Measurements from ENCODE around the gene FNBP1.

DNA sequence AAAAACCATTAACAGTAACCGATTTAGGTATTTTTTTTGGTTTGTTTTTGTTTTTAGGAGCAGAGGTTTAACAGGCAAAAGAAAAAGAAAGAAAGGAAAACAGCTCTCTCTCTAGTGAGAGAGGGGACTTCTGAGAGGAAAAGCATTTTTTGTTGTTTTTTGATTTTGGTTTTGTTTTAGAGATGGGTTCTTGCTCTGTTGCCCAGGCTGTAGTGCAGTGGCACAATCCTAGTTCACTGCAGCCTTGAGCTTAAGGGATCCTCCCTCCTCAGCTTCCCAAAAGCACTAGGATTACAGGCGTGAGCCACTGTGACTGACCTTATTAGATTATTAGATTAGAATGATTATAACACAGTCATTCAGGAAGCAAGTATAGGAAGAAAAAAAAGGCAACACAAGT is 197.6 kb downstream of the FNBP1 start:
- TF ChIP-seq EP300 (IDR thresholded peaks at IDR 0.05; ENCODE audit: borderline replicate concordance in 1 of 2, low read depth in 1 of 2, low read length in 1 of 2) (no peak), EZH2phosphoT487 (IDR thresholded peaks at IDR 0.05; ENCODE audit: borderline replicate concordance, low read depth) (no peak), USF2 (IDR thresholded peaks at IDR 0.05; ENCODE audit: borderline replicate concordance, low read depth, low read length) (no peak), FOXM1 (IDR thresholded peaks at IDR 0.05; ENCODE audit: low read depth) (no peak), GABPA (IDR thresholded peaks at IDR 0.05; ENCODE audit: low read depth) (no peak), POLR2AphosphoS5 (IDR thresholded peaks at IDR 0.05; ENCODE audit: low read depth, low read length) (no peak), TAF1 (IDR thresholded peaks at IDR 0.05; ENCODE audit: borderline replicate concordance, low read depth, low read length) (no peak), MEF2A (IDR thresholded peaks at IDR 0.05; ENCODE audit: borderline replicate concordance, low read depth) (no peak), JUND (IDR thresholded peaks at IDR 0.05) (no peak)
- TF ChIP-seq, protein P1, sequence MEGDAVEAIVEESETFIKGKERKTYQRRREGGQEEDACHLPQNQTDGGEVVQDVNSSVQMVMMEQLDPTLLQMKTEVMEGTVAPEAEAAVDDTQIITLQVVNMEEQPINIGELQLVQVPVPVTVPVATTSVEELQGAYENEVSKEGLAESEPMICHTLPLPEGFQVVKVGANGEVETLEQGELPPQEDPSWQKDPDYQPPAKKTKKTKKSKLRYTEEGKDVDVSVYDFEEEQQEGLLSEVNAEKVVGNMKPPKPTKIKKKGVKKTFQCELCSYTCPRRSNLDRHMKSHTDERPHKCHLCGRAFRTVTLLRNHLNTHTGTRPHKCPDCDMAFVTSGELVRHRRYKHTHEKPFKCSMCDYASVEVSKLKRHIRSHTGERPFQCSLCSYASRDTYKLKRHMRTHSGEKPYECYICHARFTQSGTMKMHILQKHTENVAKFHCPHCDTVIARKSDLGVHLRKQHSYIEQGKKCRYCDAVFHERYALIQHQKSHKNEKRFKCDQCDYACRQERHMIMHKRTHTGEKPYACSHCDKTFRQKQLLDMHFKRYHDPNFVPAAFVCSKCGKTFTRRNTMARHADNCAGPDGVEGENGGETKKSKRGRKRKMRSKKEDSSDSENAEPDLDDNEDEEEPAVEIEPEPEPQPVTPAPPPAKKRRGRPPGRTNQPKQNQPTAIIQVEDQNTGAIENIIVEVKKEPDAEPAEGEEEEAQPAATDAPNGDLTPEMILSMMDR (IDR thresholded peaks at IDR 0.05) = no peak
- TF ChIP-seq, protein P2, sequence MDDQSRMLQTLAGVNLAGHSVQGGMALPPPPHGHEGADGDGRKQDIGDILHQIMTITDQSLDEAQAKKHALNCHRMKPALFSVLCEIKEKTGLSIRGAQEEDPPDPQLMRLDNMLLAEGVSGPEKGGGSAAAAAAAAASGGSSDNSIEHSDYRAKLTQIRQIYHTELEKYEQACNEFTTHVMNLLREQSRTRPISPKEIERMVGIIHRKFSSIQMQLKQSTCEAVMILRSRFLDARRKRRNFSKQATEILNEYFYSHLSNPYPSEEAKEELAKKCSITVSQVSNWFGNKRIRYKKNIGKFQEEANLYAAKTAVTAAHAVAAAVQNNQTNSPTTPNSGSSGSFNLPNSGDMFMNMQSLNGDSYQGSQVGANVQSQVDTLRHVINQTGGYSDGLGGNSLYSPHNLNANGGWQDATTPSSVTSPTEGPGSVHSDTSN (IDR thresholded peaks at IDR 0.05) = no peak
